ENCODE data around the gene GJA8.

- no peak for TF ChIP-seq TAF1 (IDR thresholded peaks at IDR 0.05; ENCODE audit: borderline replicate concordance, insufficient read depth, low read length)
- no peak for TF ChIP-seq SIN3A (IDR thresholded peaks at IDR 0.05; ENCODE audit: borderline replicate concordance, insufficient read depth, low read length)
- TF ChIP-seq POLR2AphosphoS5 (IDR thresholded peaks at IDR 0.05; ENCODE audit: low read depth, low read length) = no peak
- no peak for TF ChIP-seq FOXP2 (optimal IDR thresholded peaks at IDR 0.05; ENCODE audit: borderline replicate concordance, extremely low read depth, extremely low read length, insufficient read depth)
Observed at GRCh38 chr1:147892731-147893214, 9.8 kb upstream of the GJA8 start.

All from PFSK-1 (cell line).